Suprapubic skin (tissue), 3 donors: Measurements from ENCODE around the gene PSPN.

Experiments
- EP300 ChIP-seq: sonication (generic); formaldehyde crosslinking; IDR thresholded peaks from one replicate; pipeline ENCODE4 v1.6.1; 2017; ENCODE audit warnings: antibody characterized with exemption
- POLR2A ChIP-seq, 2 donors: fragments of 450-650 bp; IDR thresholded peaks; one replicate each; pipeline ENCODE4 v1.6.1; 2017; ENCODE audit warnings: antibody characterized with exemption in 2 of 2, mild to moderate bottlenecking in 2 of 2, moderate library complexity in 2 of 2
- TF ChIP-seq, protein P1 (sequence below), 2 donors: fragments of 200-600 bp in 1 of 2; fragments of 450-650 bp in 1 of 2; sonication (generic) in 1 of 2; IDR thresholded peaks; one replicate each; pipeline ENCODE4 v1.5.1; 2016 to 2019; ENCODE audit warnings: antibody characterized with exemption in 2 of 2, mild to moderate bottlenecking in 1 of 2, moderate library complexity in 1 of 2

DNA sequence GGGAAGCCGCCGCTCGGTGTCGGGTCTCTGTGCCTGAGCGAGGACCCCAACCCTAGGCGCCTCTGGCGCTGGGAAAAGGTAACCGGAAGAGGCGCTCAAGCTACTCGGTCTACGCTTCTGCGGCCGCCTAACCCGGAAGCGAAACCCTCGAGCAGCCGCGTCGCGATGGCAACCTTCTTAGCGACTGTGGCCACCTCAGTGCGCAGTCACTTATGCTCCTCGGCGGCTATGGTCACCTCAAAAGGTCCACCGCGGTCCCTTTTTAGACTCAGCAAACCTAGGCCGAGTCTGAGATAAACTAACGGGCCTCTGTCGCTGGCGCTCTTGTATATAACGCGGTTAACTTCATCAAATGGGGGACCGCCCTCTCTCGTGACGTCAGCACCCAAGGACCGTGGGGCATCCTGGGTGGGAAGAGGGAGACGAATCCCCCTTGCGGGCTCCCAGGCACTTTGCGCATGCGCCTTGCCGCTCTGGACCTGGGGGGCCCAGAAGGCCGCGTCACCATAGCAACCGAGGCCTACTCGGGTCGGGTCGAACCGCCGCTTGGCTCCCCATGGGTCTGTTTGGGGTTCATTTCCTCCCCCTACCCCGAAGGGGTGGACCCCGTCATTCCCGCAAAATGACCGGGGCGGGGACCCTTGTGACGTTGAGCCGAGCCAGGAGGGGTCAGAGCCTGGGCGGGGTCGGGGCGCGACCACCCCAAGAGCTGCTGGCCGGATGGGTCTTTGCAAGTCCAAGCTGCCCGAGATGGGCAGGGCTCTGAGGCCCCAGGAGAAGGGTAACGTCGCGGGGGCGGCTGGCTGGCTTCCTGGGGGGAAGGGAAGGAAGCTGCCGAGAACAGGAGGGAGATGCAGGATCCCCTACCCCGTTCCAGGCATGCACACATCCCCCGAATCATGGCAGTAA is 17.6 kb upstream of the PSPN start, which contains the start of gene GTF2F1:
- TF ChIP-seq EP300 (no peak), POLR2A (IDR thresholded peaks at IDR 0.05) (no peak)
- TF ChIP-seq, protein P1, sequence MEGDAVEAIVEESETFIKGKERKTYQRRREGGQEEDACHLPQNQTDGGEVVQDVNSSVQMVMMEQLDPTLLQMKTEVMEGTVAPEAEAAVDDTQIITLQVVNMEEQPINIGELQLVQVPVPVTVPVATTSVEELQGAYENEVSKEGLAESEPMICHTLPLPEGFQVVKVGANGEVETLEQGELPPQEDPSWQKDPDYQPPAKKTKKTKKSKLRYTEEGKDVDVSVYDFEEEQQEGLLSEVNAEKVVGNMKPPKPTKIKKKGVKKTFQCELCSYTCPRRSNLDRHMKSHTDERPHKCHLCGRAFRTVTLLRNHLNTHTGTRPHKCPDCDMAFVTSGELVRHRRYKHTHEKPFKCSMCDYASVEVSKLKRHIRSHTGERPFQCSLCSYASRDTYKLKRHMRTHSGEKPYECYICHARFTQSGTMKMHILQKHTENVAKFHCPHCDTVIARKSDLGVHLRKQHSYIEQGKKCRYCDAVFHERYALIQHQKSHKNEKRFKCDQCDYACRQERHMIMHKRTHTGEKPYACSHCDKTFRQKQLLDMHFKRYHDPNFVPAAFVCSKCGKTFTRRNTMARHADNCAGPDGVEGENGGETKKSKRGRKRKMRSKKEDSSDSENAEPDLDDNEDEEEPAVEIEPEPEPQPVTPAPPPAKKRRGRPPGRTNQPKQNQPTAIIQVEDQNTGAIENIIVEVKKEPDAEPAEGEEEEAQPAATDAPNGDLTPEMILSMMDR (IDR thresholded peaks at IDR 0.05), result no peak
